Tibial artery (tissue), 4 donors: ENCODE data around the gene ADAM12.
"Not testable (repeated sequence)": the region's sequence is repeated elsewhere in the genome, so short reads cannot be mapped to it uniquely, and the experiment has no call there.

Experiments
- DNase-seq, 2 donors: peaks; one replicate each; pipeline ENCODE4 v3.0.0-alpha.2; 2019
- H3K27ac ChIP-seq, 2 donors: fragments of 200-600 bp; sonication (generic) in 1 of 2; 1 replicate in 1 of 2; 2 replicates in 1 of 2; pipeline ENCODE4 v1.5.1; 2018 to 2019; ENCODE audit warnings: mild to moderate bottlenecking in 1 of 2
- H3K27me3 ChIP-seq, 2 donors: fragments of 200-600 bp; sonication (generic) in 1 of 2; one replicate each; pipeline versions ENCODE4 v1.5.1 to v1.6.0; 2016 to 2019
- H3K36me3 ChIP-seq, 3 donors: fragments of 200-600 bp; sonication (generic) in 2 of 3; one replicate each; pipeline ENCODE4 v1.5.1; 2016 to 2019; ENCODE audit warnings: mild to moderate bottlenecking in 2 of 3
- H3K4me1 ChIP-seq, 4 donors: fragments of 200-600 bp; sonication (generic) in 2 of 4; 1 replicate in 3 of 4; 2 replicates in 1 of 4; pipeline ENCODE4 v1.5.1; 2016 to 2019
- H3K4me3 ChIP-seq, 2 donors: fragments of 200-600 bp; sonication (generic) in 1 of 2; 1 replicate in 1 of 2; 2 replicates in 1 of 2; pipeline ENCODE4 v1.5.1; 2018 to 2019; ENCODE audit warnings: mild to moderate bottlenecking in 2 of 2
- H3K9me3 ChIP-seq, 3 donors: fragments of 200-600 bp; sonication (generic) in 1 of 3; one replicate each; pipeline ENCODE4 v1.5.1; 2016 to 2019
- intact Hi-C: fragments of 100-400 bp; cut with DNase I; formaldehyde crosslinking; loops from one replicate; pipeline ENCODE4 v1.15.0; 2023; ENCODE audit warnings: low total_unique reads
- TF ChIP-seq, protein P1 (sequence below), 2 experiments: fragments of 200-600 bp in 1 of 2; fragments of 450-650 bp in 1 of 2; IDR thresholded peaks; one replicate each; pipeline ENCODE4 v1.5.1; 2017 to 2019; ENCODE audit warnings: antibody characterized with exemption in 2 of 2, mild to moderate bottlenecking in 1 of 2, moderate library complexity in 1 of 2

ADAM12 gene

DNA sequence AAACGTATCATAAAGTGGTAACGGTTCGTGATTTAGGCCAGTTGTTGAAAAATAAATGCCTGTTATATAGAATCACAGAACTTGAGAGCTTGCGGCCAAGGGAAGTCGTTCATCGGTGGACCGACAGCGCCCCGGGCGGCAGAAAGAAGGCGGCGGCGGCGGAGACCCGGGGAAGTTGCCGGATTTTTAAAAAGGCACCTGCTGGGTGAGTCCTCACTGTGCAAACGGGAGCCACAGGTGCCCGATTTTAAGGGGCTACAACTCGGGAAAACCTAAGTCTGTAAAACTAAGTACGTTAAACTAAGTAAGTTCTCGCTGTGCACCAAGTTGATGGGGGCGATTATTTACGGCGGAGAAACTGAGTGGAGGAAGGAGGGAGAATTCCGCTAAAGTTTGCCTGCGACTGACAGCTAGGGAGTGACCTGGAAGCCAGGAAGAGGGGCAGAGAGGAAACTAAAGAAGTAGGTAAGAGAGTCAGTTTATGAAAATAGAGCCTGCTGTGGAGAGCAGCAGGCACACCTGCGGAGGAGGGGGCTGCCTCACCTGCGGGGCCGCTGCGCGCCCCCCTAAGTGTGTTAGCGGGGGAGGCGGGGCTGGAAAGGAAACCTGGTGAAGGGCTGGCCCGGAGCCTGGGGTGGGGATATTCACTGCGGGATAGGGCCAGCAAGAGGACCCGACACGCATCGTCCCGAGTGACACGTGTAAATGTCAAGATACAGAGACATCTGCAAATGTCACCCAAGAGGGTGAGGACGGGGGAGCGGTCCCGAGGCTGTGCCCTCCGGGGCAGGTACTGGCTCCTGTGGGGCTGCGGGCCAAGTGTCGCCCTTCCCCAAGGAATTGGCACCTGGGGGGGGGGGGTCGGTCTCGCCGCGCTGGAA, 996 bp downstream of the ADAM12 start:
- Histone ChIP-seq H3K9me3 (no peaks in the 10 kb centered on the region), H3K27me3 (no peaks in the 10 kb centered on the region), H3K27ac (peak overlapping the region; percentile 41 to 45), H3K4me1 (peaks cover 0 to 28% (median 14%) of the 10 kb centered on the region in 4 donors), H3K36me3 (no peaks in the 10 kb centered on the region), H3K4me3 (peak overlapping the region; percentile 50 to 68)
- TF ChIP-seq, protein P1, sequence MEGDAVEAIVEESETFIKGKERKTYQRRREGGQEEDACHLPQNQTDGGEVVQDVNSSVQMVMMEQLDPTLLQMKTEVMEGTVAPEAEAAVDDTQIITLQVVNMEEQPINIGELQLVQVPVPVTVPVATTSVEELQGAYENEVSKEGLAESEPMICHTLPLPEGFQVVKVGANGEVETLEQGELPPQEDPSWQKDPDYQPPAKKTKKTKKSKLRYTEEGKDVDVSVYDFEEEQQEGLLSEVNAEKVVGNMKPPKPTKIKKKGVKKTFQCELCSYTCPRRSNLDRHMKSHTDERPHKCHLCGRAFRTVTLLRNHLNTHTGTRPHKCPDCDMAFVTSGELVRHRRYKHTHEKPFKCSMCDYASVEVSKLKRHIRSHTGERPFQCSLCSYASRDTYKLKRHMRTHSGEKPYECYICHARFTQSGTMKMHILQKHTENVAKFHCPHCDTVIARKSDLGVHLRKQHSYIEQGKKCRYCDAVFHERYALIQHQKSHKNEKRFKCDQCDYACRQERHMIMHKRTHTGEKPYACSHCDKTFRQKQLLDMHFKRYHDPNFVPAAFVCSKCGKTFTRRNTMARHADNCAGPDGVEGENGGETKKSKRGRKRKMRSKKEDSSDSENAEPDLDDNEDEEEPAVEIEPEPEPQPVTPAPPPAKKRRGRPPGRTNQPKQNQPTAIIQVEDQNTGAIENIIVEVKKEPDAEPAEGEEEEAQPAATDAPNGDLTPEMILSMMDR (IDR thresholded peaks at IDR 0.05), result peak; percentile 76 to 79
- DNase-seq, result peak; percentile 52 to 77
- intact Hi-C loops, result loop anchor here (5.0 kb wide), 1 partner anchor 405 kb away; no protein-coding TSS in a partner anchor

- TF ChIP-seq, protein P1 (IDR thresholded peaks at IDR 0.05), result no peak
- intact Hi-C loops, result no loop called here
- no peak overlapping the region for H3K27ac ChIP-seq
- H3K4me1 ChIP-seq, result peaks cover 0 to 20% (median 11%) of the 10 kb centered on the region in 4 donors
- H3K4me3 ChIP-seq, result no peak overlapping the region
- H3K9me3 ChIP-seq, result no peaks in the 10 kb centered on the region
- no peaks in the 10 kb centered on the region for H3K27me3 ChIP-seq
- no peak for DNase-seq
- no peaks in the 10 kb centered on the region for H3K36me3 ChIP-seq
Measured at GRCh38 chr10:126384269-126384873, 3.9 kb downstream of the ADAM12 start.

- TF ChIP-seq, protein P1 (IDR thresholded peaks at IDR 0.05), result no peak
- DNase-seq, result no peak
- Histone ChIP-seq H3K27ac (no peak overlapping the region), H3K4me1 (no peaks in the 10 kb centered on the region), H3K4me3 (no peak overlapping the region), H3K27me3 (no peaks in the 10 kb centered on the region), H3K9me3 (no peaks in the 10 kb centered on the region), H3K36me3 (no peaks in the 10 kb centered on the region)
- intact Hi-C loops, result no loop called here
Measured at GRCh38 chr10:126380352-126381076, 7.8 kb downstream of the ADAM12 start.

- H3K27me3 ChIP-seq, intact Hi-C loops, H3K9me3 ChIP-seq, H3K27ac ChIP-seq, H3K36me3 ChIP-seq, DNase-seq, H3K4me3 ChIP-seq, H3K4me1 ChIP-seq: not testable (repeated sequence)
Measured at GRCh38 chr10:126379166-126379565, 9.1 kb downstream of the ADAM12 start.

GRCh38 chr10:126376956-126377355, 11.3 kb downstream of the ADAM12 start:
- no peak for DNase-seq
- Histone ChIP-seq H3K4me3 (no peak overlapping the region), H3K4me1 (peaks cover 0 to 13% (median 2%) of the 10 kb centered on the region in 4 donors), H3K27me3 (no peaks in the 10 kb centered on the region), H3K36me3 (no peaks in the 10 kb centered on the region), H3K9me3 (no peaks in the 10 kb centered on the region), H3K27ac (no peak overlapping the region)
- TF ChIP-seq, protein P1 (IDR thresholded peaks at IDR 0.05), result no peak
- intact Hi-C loops, result no loop called here
